ENCODE data around the gene UBE2G2.

DNA sequence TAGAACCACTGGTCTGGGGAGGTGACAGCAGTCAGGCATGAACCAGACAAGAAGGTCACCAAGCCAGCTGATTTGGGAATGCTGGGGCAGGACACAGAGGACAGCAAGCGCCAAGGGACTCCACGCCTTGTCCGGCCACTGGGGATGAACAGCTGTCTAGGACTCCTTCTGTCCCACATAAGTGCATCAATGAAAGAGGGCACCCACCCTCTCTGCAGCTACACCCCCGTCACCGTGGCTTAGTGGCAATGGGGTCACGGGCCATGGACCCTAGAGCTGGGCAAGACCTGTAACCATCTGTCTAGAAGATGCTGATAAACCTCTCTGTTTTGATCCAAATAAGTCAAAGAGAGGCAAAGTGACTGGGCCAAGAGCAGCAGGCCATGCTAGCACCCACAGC is 16.8 kb downstream of the UBE2G2 start:
- TF ChIP-seq, protein P1, sequence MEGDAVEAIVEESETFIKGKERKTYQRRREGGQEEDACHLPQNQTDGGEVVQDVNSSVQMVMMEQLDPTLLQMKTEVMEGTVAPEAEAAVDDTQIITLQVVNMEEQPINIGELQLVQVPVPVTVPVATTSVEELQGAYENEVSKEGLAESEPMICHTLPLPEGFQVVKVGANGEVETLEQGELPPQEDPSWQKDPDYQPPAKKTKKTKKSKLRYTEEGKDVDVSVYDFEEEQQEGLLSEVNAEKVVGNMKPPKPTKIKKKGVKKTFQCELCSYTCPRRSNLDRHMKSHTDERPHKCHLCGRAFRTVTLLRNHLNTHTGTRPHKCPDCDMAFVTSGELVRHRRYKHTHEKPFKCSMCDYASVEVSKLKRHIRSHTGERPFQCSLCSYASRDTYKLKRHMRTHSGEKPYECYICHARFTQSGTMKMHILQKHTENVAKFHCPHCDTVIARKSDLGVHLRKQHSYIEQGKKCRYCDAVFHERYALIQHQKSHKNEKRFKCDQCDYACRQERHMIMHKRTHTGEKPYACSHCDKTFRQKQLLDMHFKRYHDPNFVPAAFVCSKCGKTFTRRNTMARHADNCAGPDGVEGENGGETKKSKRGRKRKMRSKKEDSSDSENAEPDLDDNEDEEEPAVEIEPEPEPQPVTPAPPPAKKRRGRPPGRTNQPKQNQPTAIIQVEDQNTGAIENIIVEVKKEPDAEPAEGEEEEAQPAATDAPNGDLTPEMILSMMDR (IDR thresholded peaks at IDR 0.05): no peak
- TF ChIP-seq POLR2AphosphoS5 (IDR thresholded peaks at IDR 0.05) (no peak), POLR2A (IDR thresholded peaks at IDR 0.05) (no peak)

All from prostate gland (tissue), 2 donors.